Neural cell (in vitro differentiated cells): ENCODE data around the gene PIGC.
"Not testable (repeated sequence)": the region's sequence is repeated elsewhere in the genome, so short reads cannot be mapped to it uniquely, and the experiment has no call there.

Experiments
- CTCF ChIP-seq: fragments of 450-650 bp; IDR thresholded peaks from 2 replicates; pipeline ENCODE4 v1.5.1; 2014; ENCODE audit warnings: antibody characterized with exemption, mild to moderate bottlenecking, moderate library complexity; ENCODE audit not compliant: poor library complexity, severe bottlenecking
- EP300 ChIP-seq: fragments of 450-650 bp; conservative IDR thresholded peaks from 2 replicates; pipeline ENCODE4 v1.6.1; 2014; ENCODE audit warnings: antibody characterized with exemption, mild to moderate bottlenecking, moderate library complexity; ENCODE audit not compliant: poor library complexity, severe bottlenecking
- EZH2 ChIP-seq: fragments of 200-600, 300-800 bp; shearing (Covaris generic), sonication (generic); IDR thresholded peaks from 2 replicates; pipeline ENCODE4 v1.6.1; 2014; ENCODE audit warnings: antibody characterized with exemption, low read length, borderline replicate concordance, mild to moderate bottlenecking; ENCODE audit not compliant: insufficient read depth, poor library complexity, severe bottlenecking
- MXI1 ChIP-seq: fragments of 450-650 bp; conservative IDR thresholded peaks from 2 replicates; pipeline ENCODE4 v1.6.1; 2014; ENCODE audit warnings: antibody characterized with exemption, mild to moderate bottlenecking; ENCODE audit not compliant: poor library complexity, severe bottlenecking
- POLR2AphosphoS5 ChIP-seq: IDR thresholded peaks from 2 replicates; pipeline ENCODE4 v1.6.1; 2012
- SMC3 ChIP-seq: fragments of 450-650 bp; conservative IDR thresholded peaks from 2 replicates; pipeline ENCODE4 v1.6.1; 2014; ENCODE audit warnings: antibody characterized with exemption, mild to moderate bottlenecking, moderate library complexity; ENCODE audit not compliant: poor library complexity
- TAF1 ChIP-seq: IDR thresholded peaks from 2 replicates; pipeline ENCODE4 v1.6.1; 2012; ENCODE audit warnings: low read depth
- TF ChIP-seq, protein P1 (sequence below): IDR thresholded peaks from 2 replicates; pipeline ENCODE4 v1.6.1; 2012; ENCODE audit warnings: borderline replicate concordance

GRCh38 chr1:172437183-172437582 lies 6.7 kb downstream of the PIGC start:
- TF ChIP-seq CTCF, SMC3, POLR2AphosphoS5, EZH2, MXI1, EP300, TAF1: not testable (repeated sequence)
- TF ChIP-seq, protein P1, sequence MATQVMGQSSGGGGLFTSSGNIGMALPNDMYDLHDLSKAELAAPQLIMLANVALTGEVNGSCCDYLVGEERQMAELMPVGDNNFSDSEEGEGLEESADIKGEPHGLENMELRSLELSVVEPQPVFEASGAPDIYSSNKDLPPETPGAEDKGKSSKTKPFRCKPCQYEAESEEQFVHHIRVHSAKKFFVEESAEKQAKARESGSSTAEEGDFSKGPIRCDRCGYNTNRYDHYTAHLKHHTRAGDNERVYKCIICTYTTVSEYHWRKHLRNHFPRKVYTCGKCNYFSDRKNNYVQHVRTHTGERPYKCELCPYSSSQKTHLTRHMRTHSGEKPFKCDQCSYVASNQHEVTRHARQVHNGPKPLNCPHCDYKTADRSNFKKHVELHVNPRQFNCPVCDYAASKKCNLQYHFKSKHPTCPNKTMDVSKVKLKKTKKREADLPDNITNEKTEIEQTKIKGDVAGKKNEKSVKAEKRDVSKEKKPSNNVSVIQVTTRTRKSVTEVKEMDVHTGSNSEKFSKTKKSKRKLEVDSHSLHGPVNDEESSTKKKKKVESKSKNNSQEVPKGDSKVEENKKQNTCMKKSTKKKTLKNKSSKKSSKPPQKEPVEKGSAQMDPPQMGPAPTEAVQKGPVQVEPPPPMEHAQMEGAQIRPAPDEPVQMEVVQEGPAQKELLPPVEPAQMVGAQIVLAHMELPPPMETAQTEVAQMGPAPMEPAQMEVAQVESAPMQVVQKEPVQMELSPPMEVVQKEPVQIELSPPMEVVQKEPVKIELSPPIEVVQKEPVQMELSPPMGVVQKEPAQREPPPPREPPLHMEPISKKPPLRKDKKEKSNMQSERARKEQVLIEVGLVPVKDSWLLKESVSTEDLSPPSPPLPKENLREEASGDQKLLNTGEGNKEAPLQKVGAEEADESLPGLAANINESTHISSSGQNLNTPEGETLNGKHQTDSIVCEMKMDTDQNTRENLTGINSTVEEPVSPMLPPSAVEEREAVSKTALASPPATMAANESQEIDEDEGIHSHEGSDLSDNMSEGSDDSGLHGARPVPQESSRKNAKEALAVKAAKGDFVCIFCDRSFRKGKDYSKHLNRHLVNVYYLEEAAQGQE: not testable (repeated sequence)
